Mammary epithelial cell (primary cell): ENCODE results near the gene ABCD1.

ENCODE experiments used
- CTCF ChIP-seq, 2 donors: IDR thresholded peaks in 1 of 2; conservative IDR thresholded peaks in 1 of 2; 2 replicates each; pipeline ENCODE4 v1.5.1; 2011 to 2012; ENCODE audit warnings: inconsistent platforms in 2 of 2, low read length in 2 of 2, mild to moderate bottlenecking in 2 of 2, control low read depth in 1 of 2, low read depth in 1 of 2; ENCODE audit not compliant: insufficient read depth in 1 of 2; ENCODE audit errors: extremely low read depth in 1 of 2
- EZH2 ChIP-seq: IDR thresholded peaks from 2 replicates; pipeline ENCODE4 v1.6.1; 2012; ENCODE audit warnings: low read length, inconsistent platforms, borderline replicate concordance

DNA sequence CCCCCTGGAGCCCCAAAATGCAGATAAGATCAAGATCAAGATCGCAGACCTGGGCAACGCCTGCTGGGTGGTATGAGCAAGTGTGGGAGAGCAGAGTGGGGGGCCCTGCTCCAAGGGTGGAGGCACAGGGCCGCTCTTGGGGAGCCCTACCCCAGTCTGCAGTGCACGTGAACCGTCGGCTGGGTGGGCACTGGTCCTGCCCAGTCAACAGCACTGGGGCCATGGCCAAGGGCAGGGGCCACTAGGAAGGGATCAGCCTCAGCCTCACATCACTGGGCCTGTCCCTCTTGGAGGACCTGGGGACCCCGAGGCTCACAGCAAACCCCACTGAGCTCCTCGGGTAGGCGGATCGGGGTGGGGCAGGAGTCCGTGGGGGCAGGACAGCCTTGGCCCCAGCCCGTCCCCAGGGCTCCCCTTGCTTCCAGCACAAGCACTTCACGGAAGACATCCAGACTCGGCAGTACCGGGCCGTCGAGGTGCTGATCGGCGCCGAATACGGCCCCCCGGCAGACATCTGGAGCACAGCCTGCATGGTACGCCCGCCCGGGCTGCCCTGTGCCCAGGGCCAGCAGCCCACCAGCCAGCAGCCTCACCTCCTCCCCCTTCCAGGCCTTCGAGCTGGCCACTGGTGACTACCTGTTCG is 59.8 kb downstream of the ABCD1 start:
- TF ChIP-seq CTCF (conservative IDR thresholded peaks at IDR 0.05 in 1 of 2, IDR thresholded peaks at IDR 0.05 in 1 of 2; ENCODE audit: extremely low read depth in 1 of 2, insufficient read depth in 1 of 2, low read depth in 1 of 2, low read length in 2 of 2) (no peak), EZH2 (no peak)
